HG02943 (cell line): ENCODE data around the gene OR1D5.
"Not testable (repeated sequence)": the region's sequence is repeated elsewhere in the genome, so short reads cannot be mapped to it uniquely, and the experiment has no call there.

Experiments
- ATAC-seq: cut with Tn5 transposase; IDR thresholded peaks from one replicate; pipeline ENCODE4 v1.9.1; 2021; ENCODE audit warnings: mild to moderate bottlenecking, low read depth, moderate library complexity; ENCODE audit not compliant: unreplicated experiment

OR1D5 gene, protein sequence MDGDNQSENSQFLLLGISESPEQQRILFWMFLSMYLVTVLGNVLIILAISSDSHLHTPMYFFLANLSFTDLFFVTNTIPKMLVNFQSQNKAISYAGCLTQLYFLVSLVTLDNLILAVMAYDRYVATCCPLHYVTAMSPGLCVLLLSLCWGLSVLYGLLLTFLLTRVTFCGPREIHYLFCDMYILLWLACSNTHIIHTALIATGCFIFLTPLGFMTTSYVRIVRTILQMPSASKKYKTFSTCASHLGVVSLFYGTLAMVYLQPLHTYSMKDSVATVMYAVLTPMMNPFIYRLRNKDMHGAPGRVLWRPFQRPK

GRCh38 chr17:3063507-3063906 lies at the start of gene OR1D5:
OR1D5 (minus strand) TSS chr17:3063607; CDS start chr17:3063607, 0 bp downstream.
- not testable (repeated sequence) for ATAC-seq

DNA sequence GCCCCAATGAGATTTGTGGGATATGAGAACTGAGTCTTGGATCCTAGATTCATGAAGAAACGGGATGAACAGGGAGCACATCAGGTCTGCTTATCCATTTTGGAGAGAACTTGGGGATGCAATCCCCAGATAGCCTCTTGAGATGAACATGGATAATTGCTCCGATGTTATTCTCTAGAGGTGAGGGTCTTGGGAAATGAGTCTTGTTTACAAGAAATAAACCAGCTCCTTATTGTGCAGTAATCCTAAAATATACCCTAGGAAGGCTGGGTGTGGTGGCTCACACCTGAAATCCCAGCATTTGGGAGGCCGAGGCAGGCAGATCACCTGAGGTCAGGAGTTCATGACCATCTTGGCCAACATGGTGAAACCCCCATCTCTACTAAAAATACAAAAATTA lies 40.9 kb upstream of the OR1D5 start, which contains the start of gene OR1D2:
OR1D2 (minus strand) TSS at position 101 of the 400 bp plus-strand sequence. CDS start 11,426 bp downstream, outside the sequence.
- ATAC-seq, result no peak

- not testable (repeated sequence) for ATAC-seq
These were observed 10.4 kb upstream of the OR1D5 start for GRCh38 chr17:3073850-3074249.

DNA sequence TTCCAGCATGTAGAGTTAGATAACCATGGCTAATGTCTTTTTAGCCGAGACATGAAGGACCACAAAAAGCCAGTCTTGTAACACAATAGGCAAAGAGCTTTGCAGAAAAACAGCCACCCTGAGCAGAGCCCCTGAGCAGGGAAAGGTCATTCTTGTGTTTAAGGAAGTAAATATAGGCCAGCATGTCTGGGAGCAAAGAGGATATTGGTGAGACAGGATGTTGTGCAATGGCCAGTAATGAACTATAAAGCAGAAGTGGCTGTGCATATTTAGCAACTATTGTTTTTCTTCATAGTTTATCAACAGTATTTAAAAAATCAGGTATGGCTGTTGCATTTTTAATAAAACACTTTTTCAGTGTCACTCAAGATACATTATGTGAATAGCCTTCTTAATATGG lies 1.8 kb upstream of the OR1D5 start:
- not testable (repeated sequence) for ATAC-seq

- not testable (repeated sequence) for ATAC-seq
These were observed 506 bp downstream of the OR1D5 start for GRCh38 chr17:3062824-3063377.

GRCh38 chr17:3054868-3055267 lies 8.5 kb downstream of the OR1D5 start:
- ATAC-seq, result not testable (repeated sequence)

- no peak for ATAC-seq
These were observed 13.6 kb downstream of the OR1D5 start for GRCh38 chr17:3049705-3050295.

- ATAC-seq, result peak; percentile 91
These were observed 14.5 kb downstream of the OR1D5 start for GRCh38 chr17:3048727-3049471.

- no peak for ATAC-seq
These were observed 16.7 kb downstream of the OR1D5 start for GRCh38 chr17:3046753-3047152.

GRCh38 chr17:3043737-3044365 lies 19.6 kb downstream of the OR1D5 start:
- no peak for ATAC-seq

GRCh38 chr17:3040882-3041281 lies 22.5 kb downstream of the OR1D5 start:
- ATAC-seq, result no peak

GRCh38 chr17:3039736-3040135 lies 23.7 kb downstream of the OR1D5 start:
- no peak for ATAC-seq

DNA sequence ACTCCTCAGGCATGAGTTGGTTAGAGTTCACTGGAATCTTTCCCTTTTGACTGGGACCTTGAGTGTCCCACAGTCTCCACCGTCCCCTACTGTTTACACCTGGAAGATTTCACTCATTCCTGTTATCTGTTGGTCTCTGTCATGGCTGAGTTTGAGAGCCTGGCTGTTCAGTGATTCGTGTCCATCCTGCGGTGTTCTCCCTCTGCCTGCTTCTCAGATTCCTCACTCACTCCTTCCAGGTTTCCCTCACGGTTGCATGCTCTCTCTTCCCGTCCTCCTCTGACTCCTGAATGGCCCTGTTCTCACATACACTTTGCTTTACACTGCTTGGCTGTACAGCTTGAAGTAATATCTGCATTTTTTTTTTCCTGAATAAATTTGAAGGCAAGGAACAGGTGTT lies 24.5 kb downstream of the OR1D5 start:
- ATAC-seq, result no peak

GRCh38 chr17:3037259-3037658 lies 26.1 kb downstream of the OR1D5 start:
- no peak for ATAC-seq

DNA sequence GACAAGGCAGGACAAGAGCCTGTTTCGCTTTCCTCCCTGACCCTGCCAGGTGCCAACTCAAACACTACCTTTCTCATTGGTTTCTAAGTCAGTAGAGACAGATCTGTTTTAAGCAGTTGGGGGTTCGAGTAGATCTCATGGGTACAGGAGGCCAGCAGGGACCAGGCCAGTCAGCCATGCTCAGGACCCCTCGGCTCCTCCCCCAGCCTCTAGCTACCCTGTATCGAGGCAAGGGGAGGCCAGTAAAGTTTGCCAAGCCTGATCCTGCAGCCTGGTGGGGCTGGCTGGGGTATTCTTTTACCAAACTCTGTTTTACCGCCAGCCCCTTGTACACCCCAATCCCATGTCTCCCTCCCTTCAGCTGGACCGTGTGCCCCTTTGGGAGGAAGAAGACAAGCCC lies 26.6 kb downstream of the OR1D5 start:
- no peak for ATAC-seq

- no peak for ATAC-seq
These were observed 27.5 kb downstream of the OR1D5 start for GRCh38 chr17:3035968-3036280.

DNA sequence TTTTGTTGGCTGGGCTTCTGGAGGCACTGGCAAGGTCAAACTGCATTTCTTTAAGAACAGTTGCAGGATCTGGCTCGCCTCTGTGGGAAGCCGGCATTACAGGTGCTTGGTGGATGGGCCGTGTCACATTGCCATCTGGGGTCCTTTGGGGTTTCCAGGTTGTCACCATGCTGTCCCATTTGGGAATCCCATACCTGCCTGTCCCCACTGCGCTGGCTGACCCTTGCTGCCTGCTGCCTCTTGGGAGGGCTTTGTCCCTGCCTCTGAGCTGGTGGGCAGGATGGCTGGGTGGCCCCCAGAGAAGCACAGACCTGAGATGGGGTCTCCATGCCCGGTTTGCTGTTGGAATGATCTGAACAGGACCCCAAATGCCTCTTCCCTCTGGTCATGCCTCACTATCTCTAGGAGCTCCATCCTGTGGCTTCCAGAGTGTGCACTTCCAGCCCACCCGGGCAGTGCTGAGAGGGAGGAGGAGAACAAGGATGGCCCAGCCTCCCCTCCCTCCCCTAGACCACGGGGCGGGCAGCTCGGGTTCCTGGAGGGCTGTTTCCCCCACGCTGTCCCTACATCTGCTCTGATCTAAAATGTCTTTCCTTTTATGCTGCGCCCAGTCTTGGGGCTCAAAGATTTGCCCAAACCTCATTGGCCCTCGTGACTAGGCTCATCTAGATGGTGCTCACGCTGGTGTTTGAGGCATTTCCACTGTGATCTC lies 28.0 kb downstream of the OR1D5 start:
- ATAC-seq, result no peak

GRCh38 chr17:3034578-3034920 lies 28.9 kb downstream of the OR1D5 start:
- ATAC-seq, result no peak

DNA sequence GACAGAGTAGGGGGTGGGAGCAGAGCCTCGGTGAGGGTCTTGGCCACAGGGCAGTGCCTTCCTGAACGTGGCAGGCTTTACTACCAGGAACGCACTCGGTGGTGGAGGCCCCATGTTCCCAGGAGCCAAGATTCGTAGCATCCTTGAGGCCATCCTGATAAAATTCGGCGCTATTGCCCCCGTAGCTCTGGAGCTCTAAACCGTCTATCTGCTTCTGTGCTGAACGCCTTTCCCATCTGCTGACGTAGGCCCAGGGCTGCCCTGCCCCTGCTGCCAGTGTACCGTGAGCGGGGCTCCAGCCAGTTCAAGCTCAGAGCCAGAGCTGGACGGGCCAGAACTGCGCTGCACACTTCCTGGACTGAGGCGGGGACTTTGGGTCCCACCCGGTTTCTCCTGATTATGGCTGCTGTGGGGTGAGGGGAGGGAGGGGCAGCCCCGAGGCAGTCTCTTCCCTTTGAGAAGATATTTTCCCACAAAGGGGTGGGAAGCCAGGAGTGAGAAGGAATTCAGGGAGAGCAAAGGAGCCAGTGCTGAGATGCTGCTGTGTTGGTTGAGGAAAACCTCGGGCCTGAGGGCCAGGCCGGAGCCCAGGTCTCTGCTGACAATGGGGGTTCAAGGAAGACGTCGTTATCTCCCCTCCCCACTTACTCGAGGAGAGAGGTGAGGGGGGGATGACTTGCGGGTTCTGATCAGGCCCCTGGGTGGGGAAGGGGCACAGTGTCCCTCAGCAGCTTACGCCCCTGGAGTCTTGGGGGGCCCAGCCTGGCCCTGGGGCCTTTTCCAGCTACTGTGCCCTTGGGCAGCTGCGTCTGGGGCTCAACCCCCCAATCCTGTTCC lies 29.4 kb downstream of the OR1D5 start:
- no peak for ATAC-seq
